Mesendoderm (in vitro differentiated cells): ENCODE data around the gene SLC10A1.
A peak's percentile ranks its signal among the peaks of the same experiment; 100 is the strongest.

Experiments used
- DNase-seq: peaks from one replicate; pipeline ENCODE4 v3.0.0; 2013
- H2AK5ac ChIP-seq: 2 replicates; pipeline ENCODE4 v1.6.1; 2013; ENCODE audit warnings: low read length, inconsistent platforms
- H2BK120ac ChIP-seq: 2 replicates; pipeline ENCODE4 v1.6.1; 2013; ENCODE audit warnings: low read depth, mild to moderate bottlenecking, low read length, moderate library complexity, mixed read lengths
- H2BK15ac ChIP-seq: replicated peaks from 2 replicates; pipeline ENCODE4 v1.6.1; 2013; ENCODE audit warnings: low read depth, mild to moderate bottlenecking, moderate library complexity
- H2BK5ac ChIP-seq: 2 replicates; pipeline ENCODE4 v1.6.1; 2013; ENCODE audit warnings: low read length, inconsistent platforms
- H3K18ac ChIP-seq: 2 replicates; pipeline ENCODE4 v1.6.1; 2013; ENCODE audit warnings: mild to moderate bottlenecking, low read length, mixed read lengths
- H3K23ac ChIP-seq: one replicate; pipeline ENCODE4 v1.6.1; 2013; ENCODE audit warnings: low read length
- H3K27ac ChIP-seq: 2 replicates; pipeline ENCODE4 v1.5.1; 2013; ENCODE audit warnings: low read depth, mild to moderate bottlenecking, inconsistent platforms, low read length, moderate library complexity
- H3K27me3 ChIP-seq: 2 replicates; pipeline ENCODE4 v1.6.1; 2013; ENCODE audit warnings: low read length, control low read depth, mild to moderate bottlenecking, inconsistent platforms; ENCODE audit not compliant: insufficient read depth, poor library complexity
- H3K36me3 ChIP-seq: 2 replicates; pipeline ENCODE4 v1.6.1; 2013; ENCODE audit warnings: low read length, inconsistent platforms; ENCODE audit not compliant: control insufficient read depth, insufficient read depth
- H3K4ac ChIP-seq: one replicate; pipeline ENCODE4 v1.6.1; 2013; ENCODE audit warnings: low read depth, mild to moderate bottlenecking, low read length, moderate library complexity
- H3K4me1 ChIP-seq: 2 replicates; pipeline ENCODE4 v1.6.1; 2013; ENCODE audit warnings: low read depth, low read length, inconsistent platforms; ENCODE audit not compliant: control insufficient read depth
- H3K4me2 ChIP-seq: 2 replicates; pipeline ENCODE4 v1.6.1; 2013; ENCODE audit warnings: low read length
- H3K4me3 ChIP-seq: 2 replicates; pipeline ENCODE4 v1.5.1; 2013; ENCODE audit warnings: mild to moderate bottlenecking, low read length
- H3K56ac ChIP-seq: one replicate; pipeline ENCODE4 v1.6.1; 2013; ENCODE audit warnings: low read length
- H3K79me1 ChIP-seq: 2 replicates; pipeline ENCODE4 v1.6.1; 2013; ENCODE audit warnings: low read length, inconsistent platforms
- H3K79me2 ChIP-seq: 2 replicates; pipeline ENCODE4 v1.6.1; 2013; ENCODE audit warnings: mild to moderate bottlenecking, low read length; ENCODE audit not compliant: control insufficient read depth, insufficient read depth
- H3K9ac ChIP-seq: 2 replicates; pipeline ENCODE4 v1.6.1; 2013; ENCODE audit warnings: low read length, inconsistent platforms
- H4K5ac ChIP-seq: one replicate; pipeline ENCODE4 v1.6.1; 2013; ENCODE audit warnings: low read length
- H4K8ac ChIP-seq: one replicate; pipeline ENCODE4 v1.6.1; 2013; ENCODE audit warnings: low read depth, mild to moderate bottlenecking, control low read depth, low read length, moderate library complexity
- WGBS: extraction: QIAGEN DNeasy Blood & Tissue Kit; methylation state at CpG from one replicate; pipeline ENCODE4 v1.1.7; 2013; ENCODE audit warnings: low lambda C conversion rate, missing lambda C conversion rate; ENCODE audit not compliant: insufficient coverage; ENCODE audit errors: extremely low coverage; 5-methylcytosine and 5-hydroxymethylcytosine counted together

Gene SLC10A1

DNA sequence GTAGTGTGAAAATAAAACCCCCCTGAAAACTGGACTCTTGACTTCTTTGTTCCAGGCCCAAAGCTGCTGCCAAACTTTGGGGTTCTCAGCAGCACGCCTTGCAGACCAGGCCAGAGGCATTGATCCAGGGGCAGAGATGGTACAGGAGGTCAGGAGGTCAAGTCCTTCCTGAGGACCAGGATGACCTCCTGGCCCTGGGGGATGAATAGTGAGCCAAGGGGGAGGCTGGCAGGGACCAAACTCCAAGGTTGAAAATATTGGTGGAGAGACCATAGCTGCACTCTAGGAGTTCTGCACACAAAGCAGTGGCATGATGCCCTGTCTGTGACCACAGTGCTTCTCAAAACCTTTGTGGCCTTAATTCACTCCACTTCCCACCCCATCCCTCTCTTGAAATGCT lies 12.1 kb downstream of the SLC10A1 start:
- no peak overlapping the region for H3K4me3 ChIP-seq
- no peaks in the 10 kb centered on the region for H3K79me2 ChIP-seq
- no peak for DNase-seq
- H3K23ac ChIP-seq: no peak overlapping the region
- H3K79me1 ChIP-seq: no peaks in the 10 kb centered on the region
- no peak overlapping the region for H3K27ac ChIP-seq
- no peak overlapping the region for H4K8ac ChIP-seq
- no peak overlapping the region for H3K4ac ChIP-seq
- WGBS: no CpG with 5 or more reads among the region's 1 CpG
- no peak overlapping the region for H2BK120ac ChIP-seq
- H3K18ac ChIP-seq: no peak overlapping the region
- no peaks in the 10 kb centered on the region for H3K4me1 ChIP-seq
- no peak overlapping the region for H3K4me2 ChIP-seq
- no peak overlapping the region for H4K5ac ChIP-seq
- no peaks in the 10 kb centered on the region for H3K27me3 ChIP-seq
- no peaks in the 10 kb centered on the region for H3K36me3 ChIP-seq
- no peak overlapping the region for H2BK5ac ChIP-seq
- no peak overlapping the region for H2AK5ac ChIP-seq
- no peak overlapping the region for H2BK15ac ChIP-seq
- H3K9ac ChIP-seq: no peak overlapping the region
- H3K56ac ChIP-seq: no peak overlapping the region

GRCh38 chr14:69780952-69781351 lies 16.1 kb downstream of the SLC10A1 start:
- H3K56ac ChIP-seq: no peak overlapping the region
- H3K4me2 ChIP-seq: no peak overlapping the region
- no peak overlapping the region for H3K23ac ChIP-seq
- H4K5ac ChIP-seq: no peak overlapping the region
- H2AK5ac ChIP-seq: no peak overlapping the region
- no CpG with 5 or more reads among the region's 3 CpGs for WGBS
- no peak overlapping the region for H3K4me3 ChIP-seq
- H2BK120ac ChIP-seq: no peak overlapping the region
- no peak overlapping the region for H3K4ac ChIP-seq
- no peaks in the 10 kb centered on the region for H3K4me1 ChIP-seq
- H3K79me2 ChIP-seq: no peaks in the 10 kb centered on the region
- H3K27me3 ChIP-seq: no peaks in the 10 kb centered on the region
- no peak overlapping the region for H3K9ac ChIP-seq
- H2BK5ac ChIP-seq: no peak overlapping the region
- H4K8ac ChIP-seq: no peak overlapping the region
- H2BK15ac ChIP-seq: no peak overlapping the region
- H3K36me3 ChIP-seq: no peaks in the 10 kb centered on the region
- no peak overlapping the region for H3K18ac ChIP-seq
- DNase-seq: no peak
- H3K27ac ChIP-seq: no peak overlapping the region
- H3K79me1 ChIP-seq: peaks cover 4% of the 10 kb centered on the region

GRCh38 chr14:69780092-69780491 lies 16.9 kb downstream of the SLC10A1 start:
- H2BK120ac ChIP-seq: no peak overlapping the region
- H3K23ac ChIP-seq: no peak overlapping the region
- no peak overlapping the region for H3K4ac ChIP-seq
- H3K79me2 ChIP-seq: no peaks in the 10 kb centered on the region
- no peak overlapping the region for H3K4me2 ChIP-seq
- no peak overlapping the region for H3K27ac ChIP-seq
- no peak overlapping the region for H4K5ac ChIP-seq
- H3K56ac ChIP-seq: no peak overlapping the region
- no peak for DNase-seq
- peaks cover 4% of the 10 kb centered on the region for H3K79me1 ChIP-seq
- H2BK15ac ChIP-seq: no peak overlapping the region
- no peak overlapping the region for H4K8ac ChIP-seq
- H2AK5ac ChIP-seq: no peak overlapping the region
- no peaks in the 10 kb centered on the region for H3K27me3 ChIP-seq
- H3K18ac ChIP-seq: no peak overlapping the region
- no peak overlapping the region for H2BK5ac ChIP-seq
- H3K9ac ChIP-seq: no peak overlapping the region
- H3K4me3 ChIP-seq: no peak overlapping the region
- no peaks in the 10 kb centered on the region for H3K4me1 ChIP-seq
- WGBS: no CpG with 5 or more reads among the region's 1 CpG
- no peaks in the 10 kb centered on the region for H3K36me3 ChIP-seq

- Histone ChIP-seq H3K4ac (no peak overlapping the region), H3K23ac (no peak overlapping the region), H2BK5ac (no peak overlapping the region), H2BK15ac (no peak overlapping the region), H2AK5ac (no peak overlapping the region), H3K4me2 (no peak overlapping the region), H3K56ac (no peak overlapping the region), H3K79me1 (peaks cover 4% of the 10 kb centered on the region), H3K18ac (no peak overlapping the region), H3K27me3 (no peaks in the 10 kb centered on the region), H3K36me3 (peaks cover 2% of the 10 kb centered on the region), H3K4me1 (no peaks in the 10 kb centered on the region), H2BK120ac (no peak overlapping the region), H3K27ac (no peak overlapping the region), H3K4me3 (no peak overlapping the region), H4K8ac (no peak overlapping the region), H3K9ac (no peak overlapping the region), H3K79me2 (no peaks in the 10 kb centered on the region), H4K5ac (no peak overlapping the region)
- no CpG with 5 or more reads among the region's 2 CpGs for WGBS
- no peak for DNase-seq
Measured at GRCh38 chr14:69779088-69779487, 18.0 kb downstream of the SLC10A1 start.

- Histone ChIP-seq H2BK15ac (no peak overlapping the region), H3K4ac (no peak overlapping the region), H2BK120ac (no peak overlapping the region), H3K36me3 (peaks cover 13% of the 10 kb centered on the region), H3K4me2 (no peak overlapping the region), H3K4me1 (no peaks in the 10 kb centered on the region), H4K5ac (no peak overlapping the region), H3K27me3 (no peaks in the 10 kb centered on the region), H3K9ac (no peak overlapping the region), H2BK5ac (no peak overlapping the region), H3K4me3 (no peak overlapping the region), H3K18ac (no peak overlapping the region), H3K56ac (no peak overlapping the region), H3K79me1 (peaks cover 9% of the 10 kb centered on the region), H2AK5ac (no peak overlapping the region), H3K27ac (no peak overlapping the region), H4K8ac (peak overlapping the region; percentile 59), H3K23ac (no peak overlapping the region), H3K79me2 (no peaks in the 10 kb centered on the region)
- DNase-seq: no peak
- WGBS: no CpG with 5 or more reads among the region's 4 CpGs
Measured at GRCh38 chr14:69776875-69777453, 20.1 kb downstream of the SLC10A1 start.

DNA sequence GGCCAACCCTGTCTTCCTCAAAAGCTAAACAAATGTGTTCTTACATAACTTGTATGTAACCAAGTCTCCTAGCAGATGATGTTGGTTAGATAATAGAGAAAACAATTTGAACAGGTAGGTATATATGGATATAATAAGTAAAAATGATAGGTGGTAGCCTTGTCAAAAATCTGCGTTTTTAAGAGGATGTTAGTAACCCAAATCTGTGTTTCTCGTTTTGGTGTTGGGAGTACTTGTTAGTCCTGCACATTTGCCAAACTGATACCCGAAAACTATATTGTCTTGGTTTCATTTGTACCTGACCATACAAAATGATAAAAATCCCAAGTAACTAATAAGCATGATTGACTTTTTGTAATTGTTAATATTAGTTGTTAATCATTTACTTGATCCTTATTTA lies 22.0 kb downstream of the SLC10A1 start:
- Histone ChIP-seq H4K8ac (no peak overlapping the region), H2BK5ac (no peak overlapping the region), H3K79me2 (peaks cover 3% of the 10 kb centered on the region), H3K27me3 (no peaks in the 10 kb centered on the region), H2BK120ac (no peak overlapping the region), H2BK15ac (no peak overlapping the region), H3K36me3 (peaks cover 21% of the 10 kb centered on the region), H3K79me1 (peaks cover 14% of the 10 kb centered on the region), H3K4me2 (no peak overlapping the region), H2AK5ac (no peak overlapping the region), H3K23ac (no peak overlapping the region), H3K4me3 (no peak overlapping the region), H4K5ac (no peak overlapping the region), H3K4me1 (no peaks in the 10 kb centered on the region), H3K27ac (no peak overlapping the region), H3K18ac (no peak overlapping the region), H3K4ac (no peak overlapping the region), H3K56ac (no peak overlapping the region), H3K9ac (no peak overlapping the region)
- DNase-seq: no peak
- whole genome bisulfite sequencing: no CpG with 5 or more reads among the region's 3 CpGs
